SH-SY5Y (cell line): ENCODE measurements around the gene ADSL.

Source experiments
- GATA2 ChIP-seq: IDR thresholded peaks from 2 replicates; pipeline ENCODE4 v1.6.1; 2011; ENCODE audit warnings: mild to moderate bottlenecking, low read depth, low read length
- GATA3 ChIP-seq: IDR thresholded peaks from 2 replicates; pipeline ENCODE4 v1.6.1; 2011; ENCODE audit warnings: low read depth, mild to moderate bottlenecking, low read length, moderate library complexity

DNA sequence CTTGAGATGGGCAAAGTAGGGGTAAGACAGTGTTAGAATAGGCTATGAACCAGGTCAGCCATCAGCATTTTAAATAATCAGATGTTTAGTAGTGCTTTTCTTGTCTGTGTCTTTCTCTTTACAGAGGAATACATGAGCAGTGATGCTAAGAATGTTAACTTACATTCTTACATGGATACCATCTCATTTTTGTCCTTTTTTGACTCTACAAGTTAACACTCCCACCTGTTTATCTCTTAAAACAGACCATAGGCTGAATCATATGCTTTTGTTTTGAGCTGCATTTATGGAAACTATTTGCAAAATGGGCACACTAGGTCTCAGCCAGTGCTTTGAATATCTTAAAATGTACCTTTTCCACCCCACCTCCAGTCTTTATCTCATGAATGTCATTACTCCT, 25.6 kb upstream of the ADSL start:
- no peak for TF ChIP-seq GATA3
- no peak for TF ChIP-seq GATA2
